Lung (tissue), 12 donors: Measurements from ENCODE around the gene ATP8A1. TPM values are rescaled to one million over a fixed set of nuclear protein-coding genes. Genes with fewer than 3 reads are reported as not detected.
A peak's percentile ranks its signal among the peaks of the same experiment; 100 is the strongest.

Source experiments
- ATAC-seq: fragments of 200-7000 bp; cut with Tn5 transposase; one replicate; pipeline ENCODE4 v1.9.1; 2020; ENCODE audit warnings: moderate number of reproducible peaks; ENCODE audit not compliant: insufficient read depth, low FRiP score
- DNase-seq, 3 donors: peaks; one replicate each; pipeline ENCODE4 v3.0.0-alpha.2; 2013 to 2017
- H3K27ac ChIP-seq, 2 donors: one replicate each; pipeline ENCODE4 v1.5.1; 2013; ENCODE audit warnings: mild to moderate bottlenecking in 2 of 2, moderate library complexity in 2 of 2, control low read depth in 1 of 2, inconsistent platforms in 1 of 2, low read depth in 1 of 2, low read length in 1 of 2
- H3K27me3 ChIP-seq, 3 donors: one replicate each; pipeline ENCODE4 v1.5.1; 2013; ENCODE audit warnings: low read length in 2 of 3; ENCODE audit not compliant: control insufficient read depth in 3 of 3, insufficient read depth in 3 of 3
- H3K36me3 ChIP-seq, 4 donors: one replicate each; pipeline ENCODE4 v1.5.1; 2013; ENCODE audit warnings: low read length in 4 of 4, mild to moderate bottlenecking in 1 of 4, moderate library complexity in 1 of 4; ENCODE audit not compliant: control insufficient read depth in 4 of 4, insufficient read depth in 4 of 4
- H3K4me1 ChIP-seq, 5 donors: one replicate each; pipeline ENCODE4 v1.5.1; 2013; ENCODE audit warnings: low read length in 5 of 5, mild to moderate bottlenecking in 2 of 5, moderate library complexity in 1 of 5; ENCODE audit not compliant: control insufficient read depth in 5 of 5, insufficient read depth in 5 of 5
- H3K4me3 ChIP-seq: one replicate; pipeline ENCODE4 v1.5.1; 2013; ENCODE audit warnings: mild to moderate bottlenecking, control low read depth, moderate library complexity
- H3K9ac ChIP-seq, 2 donors: one replicate each; pipeline ENCODE4 v1.5.1; 2013; ENCODE audit warnings: low read length in 2 of 2, control low read depth in 1 of 2; ENCODE audit not compliant: insufficient read depth in 1 of 2
- H3K9me3 ChIP-seq, 4 donors: one replicate each; pipeline ENCODE4 v1.5.1; 2013; ENCODE audit warnings: low read length in 3 of 4, mild to moderate bottlenecking in 1 of 4, moderate library complexity in 1 of 4; ENCODE audit not compliant: control insufficient read depth in 4 of 4, insufficient read depth in 3 of 4
- WGBS, 2 donors: extraction: QIAGEN DNeasy Blood & Tissue Kit; methylation state at CpG; one replicate each; pipeline ENCODE4 v1.1.7; 2013; 5-methylcytosine and 5-hydroxymethylcytosine counted together
- polyA plus RNA-seq, 2 donors: library from polyadenylated mRNA; stranded (reverse); fragments of 200-250 nt; gene quantifications; one replicate each; pipeline ENCODE4 v1.2.1, GENCODE V29; 2013
- total RNA-seq, 2 donors: library from RNA; depleted of rRNA in 1 of 2; stranded (reverse); fragments of >200 nt in 1 of 2; gene quantifications; one replicate each; pipeline ENCODE4 v1.2.1, GENCODE V29; 2014 to 2021
- TF ChIP-seq, protein P1 (sequence below): IDR thresholded peaks from 2 replicates; pipeline ENCODE4 v1.5.1; 2012; ENCODE audit warnings: mild to moderate bottlenecking; ENCODE audit errors: control extremely low read depth, extremely low read depth
- donor health status: control.
- donor health status: control.
- donor health status: Bipolar disorder and iron deficiency.
- donor health status: healthy.
- donor health status: DM: yes; HTN: yes; CAD: no.

ATP8A1 gene
- total and polyA plus RNA-seq, 4 donors = 13.8 to 297 (median 48.9) TPM

- H3K27me3 ChIP-seq = no peaks in the 10 kb centered on the region
- 85 to 95% methylated on average over 3 of the region's 3 CpGs for WGBS, 2 donors
- H3K9me3 ChIP-seq = peaks cover 0 to 3% (median 0%) of the 10 kb centered on the region in 4 donors
- no peaks in the 10 kb centered on the region for H3K36me3 ChIP-seq
- TF ChIP-seq, protein P1, sequence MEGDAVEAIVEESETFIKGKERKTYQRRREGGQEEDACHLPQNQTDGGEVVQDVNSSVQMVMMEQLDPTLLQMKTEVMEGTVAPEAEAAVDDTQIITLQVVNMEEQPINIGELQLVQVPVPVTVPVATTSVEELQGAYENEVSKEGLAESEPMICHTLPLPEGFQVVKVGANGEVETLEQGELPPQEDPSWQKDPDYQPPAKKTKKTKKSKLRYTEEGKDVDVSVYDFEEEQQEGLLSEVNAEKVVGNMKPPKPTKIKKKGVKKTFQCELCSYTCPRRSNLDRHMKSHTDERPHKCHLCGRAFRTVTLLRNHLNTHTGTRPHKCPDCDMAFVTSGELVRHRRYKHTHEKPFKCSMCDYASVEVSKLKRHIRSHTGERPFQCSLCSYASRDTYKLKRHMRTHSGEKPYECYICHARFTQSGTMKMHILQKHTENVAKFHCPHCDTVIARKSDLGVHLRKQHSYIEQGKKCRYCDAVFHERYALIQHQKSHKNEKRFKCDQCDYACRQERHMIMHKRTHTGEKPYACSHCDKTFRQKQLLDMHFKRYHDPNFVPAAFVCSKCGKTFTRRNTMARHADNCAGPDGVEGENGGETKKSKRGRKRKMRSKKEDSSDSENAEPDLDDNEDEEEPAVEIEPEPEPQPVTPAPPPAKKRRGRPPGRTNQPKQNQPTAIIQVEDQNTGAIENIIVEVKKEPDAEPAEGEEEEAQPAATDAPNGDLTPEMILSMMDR = no peak
- H3K4me1 ChIP-seq = peaks cover 0 to 40% (median 17%) of the 10 kb centered on the region in 5 donors
- no peak overlapping the region for H3K4me3 ChIP-seq
- no peak for ATAC-seq
- H3K9ac ChIP-seq = no peak overlapping the region
- H3K27ac ChIP-seq = no peak overlapping the region
- DNase-seq = no peak
Observed at GRCh38 chr4:42363614-42364013, 293.3 kb downstream of the ATP8A1 start.

- DNase-seq = peak in 2 of 3 donors; percentile 91 to 93
Observed at GRCh38 chr4:42362591-42362990, 294.3 kb downstream of the ATP8A1 start.

GRCh38 chr4:42361456-42361855 is 295.4 kb downstream of the ATP8A1 start:
- TF ChIP-seq, protein P1 = no peak

More at GRCh38 chr4:42362591-42362990, 294.3 kb downstream of the ATP8A1 start:
- H3K9me3 ChIP-seq = peaks cover 0 to 3% (median 0%) of the 10 kb centered on the region in 4 donors
- no peak overlapping the region for H3K9ac ChIP-seq
- TF ChIP-seq, protein P1 = no peak
- no peak overlapping the region for H3K4me3 ChIP-seq
- H3K27me3 ChIP-seq = no peaks in the 10 kb centered on the region
- peaks cover 0 to 47% (median 17%) of the 10 kb centered on the region in 5 donors for H3K4me1 ChIP-seq
- 77 to 81% methylated on average over 3 of the region's 3 CpGs for WGBS, 2 donors
- H3K27ac ChIP-seq = no peak overlapping the region
- H3K36me3 ChIP-seq = no peaks in the 10 kb centered on the region
- ATAC-seq = no peak

DNA sequence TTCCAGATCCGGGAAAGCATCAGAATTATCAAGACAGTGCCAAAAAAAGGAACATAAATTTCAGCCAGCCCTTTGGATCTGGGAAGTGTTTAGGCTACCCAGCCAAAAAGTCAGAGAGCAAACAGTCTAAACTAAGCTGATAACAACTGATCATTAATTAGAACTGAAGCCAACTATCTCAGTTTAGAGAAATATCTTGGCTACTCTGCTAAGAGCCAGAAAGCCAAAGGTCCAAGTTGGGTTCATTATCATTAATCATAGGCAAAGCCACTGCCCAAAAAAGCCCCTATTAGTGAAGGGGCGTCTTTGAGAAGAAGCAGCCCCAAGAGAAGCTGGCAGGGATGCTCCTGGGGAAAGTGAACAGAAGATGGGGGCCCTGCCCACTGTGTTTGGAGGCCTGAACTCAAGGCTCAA is 296.6 kb downstream of the ATP8A1 start:
- no peak overlapping the region for H3K9ac ChIP-seq
- no peaks in the 10 kb centered on the region for H3K36me3 ChIP-seq
- peak; percentile 87 to 96 (median 96) for DNase-seq
- ATAC-seq = no peak
- H3K9me3 ChIP-seq = peaks cover 0 to 3% (median 0%) of the 10 kb centered on the region in 4 donors
- peaks cover 0 to 54% (median 17%) of the 10 kb centered on the region in 5 donors for H3K4me1 ChIP-seq
- H3K4me3 ChIP-seq = no peak overlapping the region
- H3K27ac ChIP-seq = no peak overlapping the region
- TF ChIP-seq, protein P1 = no peak
- no peaks in the 10 kb centered on the region for H3K27me3 ChIP-seq
- WGBS, 2 donors = 53 to 68% methylated on average over 2 of the region's 2 CpGs

More at GRCh38 chr4:42361456-42361855, 295.4 kb downstream of the ATP8A1 start:
- no peak for ATAC-seq
- Histone ChIP-seq H3K4me1 (peaks cover 0 to 47% (median 17%) of the 10 kb centered on the region in 5 donors), H3K9ac (no peak overlapping the region), H3K27me3 (no peaks in the 10 kb centered on the region), H3K27ac (no peak overlapping the region), H3K9me3 (peaks cover 0 to 3% (median 0%) of the 10 kb centered on the region in 4 donors), H3K36me3 (no peaks in the 10 kb centered on the region), H3K4me3 (no peak overlapping the region)
- 83% methylated on average over 8 of the region's 8 CpGs for WGBS, 2 donors
- DNase-seq = no peak
